SK-N-MC (cell line): ENCODE data around the gene FBXO31.

Experiments
- EZH2 ChIP-seq: fragments of 200-600 bp; sonication (generic); IDR thresholded peaks from one replicate; pipeline ENCODE4 v1.6.1; 2017; ENCODE audit warnings: antibody characterized with exemption
- FOXP2 ChIP-seq: optimal IDR thresholded peaks from 2 replicates; pipeline ENCODE3; 2011; ENCODE audit warnings: mild to moderate bottlenecking, moderate library complexity; ENCODE audit not compliant: insufficient read depth; ENCODE audit errors: extremely low read length, control extremely low read depth
- POLR2AphosphoS5 ChIP-seq: IDR thresholded peaks from 2 replicates; pipeline ENCODE4 v1.6.1; 2012; ENCODE audit warnings: mild to moderate bottlenecking, low read depth, low read length, borderline replicate concordance

DNA sequence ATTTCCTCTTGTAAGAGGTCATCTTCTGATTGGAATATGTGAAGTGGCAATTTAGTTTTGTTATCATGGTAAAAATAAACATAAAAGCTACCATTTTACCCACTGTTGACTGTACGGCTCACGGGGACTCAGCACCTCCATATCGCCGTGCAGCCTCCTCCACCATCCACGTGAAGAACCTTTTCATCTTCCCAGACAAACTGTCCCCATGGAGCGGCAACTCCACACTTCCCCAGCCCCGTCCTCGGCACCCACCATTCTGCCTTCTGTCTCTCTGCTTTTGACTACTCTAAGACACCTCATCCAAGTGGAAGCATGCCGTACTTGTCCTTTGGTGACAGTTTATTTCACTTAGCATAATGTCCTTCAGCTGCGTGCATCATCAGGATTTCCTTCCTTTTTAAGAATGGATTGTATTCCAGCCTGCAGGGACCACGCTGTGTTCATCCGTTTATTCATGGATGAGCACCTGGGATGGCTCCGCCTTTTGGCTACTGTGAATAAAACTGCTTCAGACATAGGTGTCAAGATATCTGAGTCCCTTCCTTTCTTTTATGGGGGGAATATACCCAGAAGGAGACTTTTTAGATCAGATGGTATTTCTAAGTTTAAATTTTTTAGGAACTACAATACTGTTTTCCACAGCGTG lies 14.3 kb downstream of the FBXO31 start:
- TF ChIP-seq EZH2 (no peak), POLR2AphosphoS5 (no peak), FOXP2 (no peak)
